DND-41 (cell line): ENCODE measurements around the gene ST6GALNAC6.

Source experiments
- ATAC-seq: fragments of 200-7000 bp; cut with Tn5 transposase; 3 replicates; pipeline ENCODE4 v1.9.1; 2021; ENCODE audit warnings: low read depth; ENCODE audit not compliant: insufficient read depth
- DNase-seq: peaks from one replicate; pipeline ENCODE4 v3.0.0-alpha.2; 2020
- H2AFZ ChIP-seq: 2 replicates; pipeline ENCODE4 v1.6.0; 2012; ENCODE audit warnings: low read depth, low read length
- H3K27ac ChIP-seq: 2 replicates; pipeline ENCODE4 v1.5.1; 2012; ENCODE audit warnings: low read length, inconsistent platforms
- H3K27me3 ChIP-seq: fragments of 200-600 bp; sonication (generic); 2 replicates; pipeline ENCODE4 v1.6.0; 2012; ENCODE audit warnings: low read length, mild to moderate bottlenecking, inconsistent platforms; ENCODE audit not compliant: insufficient read depth, poor library complexity
- H3K36me3 ChIP-seq: 2 replicates; pipeline ENCODE4 v1.5.1; 2012; ENCODE audit warnings: low read length, inconsistent platforms; ENCODE audit not compliant: insufficient read depth
- H3K4me1 ChIP-seq: 2 replicates; pipeline ENCODE4 v1.5.1; 2012; ENCODE audit warnings: mild to moderate bottlenecking, low read length; ENCODE audit not compliant: insufficient read depth
- H3K4me2 ChIP-seq: 2 replicates; pipeline ENCODE4 v1.6.0; 2012; ENCODE audit warnings: mild to moderate bottlenecking, moderate library complexity, low read length, inconsistent platforms; ENCODE audit not compliant: insufficient read depth
- H3K4me3 ChIP-seq, 2 experiments: fragments of 200-600 bp in 1 of 2; shearing (Covaris generic) in 1 of 2; 2 replicates each; pipeline ENCODE4 v1.5.1; 2012 to 2016; ENCODE audit warnings: inconsistent platforms in 2 of 2, low read length in 2 of 2, mild to moderate bottlenecking in 2 of 2, low read depth in 1 of 2, moderate library complexity in 1 of 2
- H3K79me2 ChIP-seq: 2 replicates; pipeline ENCODE4 v1.6.0; 2012; ENCODE audit warnings: low read length, inconsistent platforms; ENCODE audit not compliant: insufficient read depth
- H3K9ac ChIP-seq: 2 replicates; pipeline ENCODE4 v1.6.0; 2012; ENCODE audit warnings: low read depth, mild to moderate bottlenecking, inconsistent platforms, low read length, moderate library complexity
- H3K9me3 ChIP-seq: 2 replicates; pipeline ENCODE4 v1.5.1; 2012; ENCODE audit warnings: low read length, moderate library complexity, mild to moderate bottlenecking, inconsistent platforms; ENCODE audit not compliant: insufficient read depth, severe bottlenecking
- H4K20me1 ChIP-seq: 2 replicates; pipeline ENCODE4 v1.6.0; 2012; ENCODE audit warnings: low read length; ENCODE audit not compliant: insufficient read depth
- CTCF ChIP-seq: IDR thresholded peaks from 2 replicates; pipeline ENCODE4 v1.5.1; 2012; ENCODE audit warnings: borderline replicate concordance, low read length, moderate library complexity, mild to moderate bottlenecking; ENCODE audit not compliant: poor library complexity, severe bottlenecking; ENCODE audit errors: extremely low read depth
- EZH2 ChIP-seq: IDR thresholded peaks from 3 replicates; pipeline ENCODE4 v1.6.1; 2012; ENCODE audit warnings: borderline replicate concordance, low read depth, mild to moderate bottlenecking, moderate library complexity, low read length, inconsistent platforms; ENCODE audit not compliant: severe bottlenecking

The ST6GALNAC6 gene

GRCh38 chr9:127860260-127860659 is 39.1 kb downstream of the ST6GALNAC6 start:
- H3K79me2 ChIP-seq = no peaks in the 10 kb centered on the region
- no peaks in the 10 kb centered on the region for H4K20me1 ChIP-seq
- no peaks in the 10 kb centered on the region for H3K27me3 ChIP-seq
- H3K9me3 ChIP-seq = no peaks in the 10 kb centered on the region
- H3K4me1 ChIP-seq = peaks cover 11% of the 10 kb centered on the region
- no peak overlapping the region for H3K27ac ChIP-seq
- no peak overlapping the region for H3K9ac ChIP-seq
- H3K36me3 ChIP-seq = no peaks in the 10 kb centered on the region
- DNase-seq = no peak
- ATAC-seq = no peak
- TF ChIP-seq CTCF (no peak), EZH2 (no peak)
- H3K4me3 ChIP-seq = no peak overlapping the region
- H3K4me2 ChIP-seq = no peak overlapping the region
- no peak overlapping the region for H2AFZ ChIP-seq

GRCh38 chr9:127858041-127858512 is 41.3 kb downstream of the ST6GALNAC6 start:
- Histone ChIP-seq H3K27ac (no peak overlapping the region), H3K9ac (no peak overlapping the region), H3K36me3 (no peaks in the 10 kb centered on the region), H3K4me2 (no peak overlapping the region), H2AFZ (no peak overlapping the region), H3K4me3 (no peak overlapping the region), H3K27me3 (no peaks in the 10 kb centered on the region), H3K79me2 (no peaks in the 10 kb centered on the region), H3K4me1 (peaks cover 11% of the 10 kb centered on the region), H4K20me1 (no peaks in the 10 kb centered on the region), H3K9me3 (no peaks in the 10 kb centered on the region)
- TF ChIP-seq CTCF (no peak), EZH2 (no peak)
- DNase-seq = no peak
- no peak for ATAC-seq

- H3K27me3 ChIP-seq = no peaks in the 10 kb centered on the region
- H4K20me1 ChIP-seq = no peaks in the 10 kb centered on the region
- ATAC-seq = no peak
- no peak overlapping the region for H2AFZ ChIP-seq
- no peak overlapping the region for H3K9ac ChIP-seq
- peaks cover 10% of the 10 kb centered on the region for H3K4me1 ChIP-seq
- no peak overlapping the region for H3K27ac ChIP-seq
- TF ChIP-seq EZH2 (no peak), CTCF (no peak)
- no peak for DNase-seq
- H3K36me3 ChIP-seq = no peaks in the 10 kb centered on the region
- no peak overlapping the region for H3K4me3 ChIP-seq
- no peak overlapping the region for H3K4me2 ChIP-seq
- H3K79me2 ChIP-seq = no peaks in the 10 kb centered on the region
- H3K9me3 ChIP-seq = no peaks in the 10 kb centered on the region
These were observed 42.1 kb downstream of the ST6GALNAC6 start for GRCh38 chr9:127857278-127857677.

GRCh38 chr9:127856729-127857116 is 42.7 kb downstream of the ST6GALNAC6 start:
- Histone ChIP-seq H3K9me3 (no peaks in the 10 kb centered on the region), H3K4me3 (no peak overlapping the region), H3K36me3 (no peaks in the 10 kb centered on the region), H2AFZ (no peak overlapping the region), H3K27ac (no peak overlapping the region), H3K79me2 (no peaks in the 10 kb centered on the region), H3K9ac (no peak overlapping the region), H4K20me1 (no peaks in the 10 kb centered on the region), H3K4me1 (peaks cover 5% of the 10 kb centered on the region), H3K4me2 (no peak overlapping the region), H3K27me3 (no peaks in the 10 kb centered on the region)
- ATAC-seq = no peak
- TF ChIP-seq EZH2 (no peak), CTCF (no peak)
- no peak for DNase-seq
